T-helper 9 cell (primary cell): ENCODE data around the gene TMEM132D.
"Not testable (repeated sequence)": the region's sequence is repeated elsewhere in the genome, so short reads cannot be mapped to it uniquely, and the experiment has no call there.

Experiments
- DNase-seq: peaks from one replicate; pipeline ENCODE4 v3.0.0-alpha.2; 2020

TMEM132D gene

GRCh38 chr12:129213551-129213950 lies 690.3 kb downstream of the TMEM132D start:
- no peak for DNase-seq

- DNase-seq = no peak
Observed at GRCh38 chr12:129211862-129212630, 691.8 kb downstream of the TMEM132D start.

- DNase-seq = no peak
Observed at GRCh38 chr12:129208566-129208965, 695.3 kb downstream of the TMEM132D start.

GRCh38 chr12:129207084-129207483 lies 696.7 kb downstream of the TMEM132D start:
- no peak for DNase-seq

GRCh38 chr12:129203456-129203855 lies 700.4 kb downstream of the TMEM132D start:
- no peak for DNase-seq

GRCh38 chr12:129202109-129202814 lies 701.6 kb downstream of the TMEM132D start:
- DNase-seq = no peak

GRCh38 chr12:129201029-129201428 lies 702.8 kb downstream of the TMEM132D start:
- DNase-seq = no peak

GRCh38 chr12:129200576-129200975 lies 703.2 kb downstream of the TMEM132D start:
- DNase-seq = no peak

GRCh38 chr12:129196927-129197326 lies 706.9 kb downstream of the TMEM132D start:
- DNase-seq = no peak

- DNase-seq = no peak
Observed at GRCh38 chr12:129195081-129195480, 708.7 kb downstream of the TMEM132D start.

- DNase-seq = no peak
Observed at GRCh38 chr12:129193263-129193871, 710.5 kb downstream of the TMEM132D start.

- DNase-seq = no peak
Observed at GRCh38 chr12:129190827-129191226, 713.0 kb downstream of the TMEM132D start.

- not testable (repeated sequence) for DNase-seq
Observed at GRCh38 chr12:129189879-129190278, 713.9 kb downstream of the TMEM132D start.

GRCh38 chr12:129186952-129187351 lies 716.9 kb downstream of the TMEM132D start:
- no peak for DNase-seq

GRCh38 chr12:129185855-129186254 lies 718.0 kb downstream of the TMEM132D start:
- DNase-seq = no peak

- no peak for DNase-seq
Observed at GRCh38 chr12:129184127-129184928, 719.5 kb downstream of the TMEM132D start.

- DNase-seq = no peak
Observed at GRCh38 chr12:129179941-129180553, 723.8 kb downstream of the TMEM132D start.

- no peak for DNase-seq
Observed at GRCh38 chr12:129169928-129170327, 733.9 kb downstream of the TMEM132D start.

- no peak for DNase-seq
Observed at GRCh38 chr12:129163861-129164260, 740.0 kb downstream of the TMEM132D start.

GRCh38 chr12:129163461-129163860 lies 740.4 kb downstream of the TMEM132D start:
- DNase-seq = no peak

GRCh38 chr12:129162805-129163204 lies 741.0 kb downstream of the TMEM132D start:
- DNase-seq = no peak

- no peak for DNase-seq
Observed at GRCh38 chr12:129161511-129161910, 742.3 kb downstream of the TMEM132D start.
